Raji (cell line): Measurements from ENCODE around the gene LCN9.

Experiments used
- POLR2A ChIP-seq: IDR thresholded peaks from 2 replicates; pipeline ENCODE4 v1.6.1; 2011; ENCODE audit warnings: low read depth, low read length, control low read depth; ENCODE audit not compliant: insufficient read depth

The LCN9 gene

DNA sequence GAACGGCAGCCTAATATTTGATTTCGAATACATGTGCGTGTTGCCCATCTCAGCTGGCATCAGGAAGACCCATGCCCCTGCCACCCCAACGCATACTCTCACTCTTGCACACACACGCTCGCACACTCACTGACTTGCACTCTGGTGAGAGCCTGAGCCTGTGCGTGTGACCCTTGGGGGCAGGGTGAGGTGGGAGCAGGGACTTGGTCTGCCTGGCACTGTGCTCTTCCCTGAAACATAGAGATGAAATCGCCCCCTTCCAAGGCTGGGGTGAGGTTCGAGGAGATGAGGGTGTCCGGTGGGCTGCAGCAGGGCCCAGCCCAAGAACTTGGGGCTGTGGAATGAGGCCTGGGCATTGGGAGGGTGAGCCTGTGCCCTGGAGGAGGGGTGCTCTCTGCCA is 1.2 kb downstream of the LCN9 start:
- no peak for TF ChIP-seq POLR2A

GRCh38 chr9:135664801-135665794 is 2.0 kb downstream of the LCN9 start:
- no peak for TF ChIP-seq POLR2A

DNA sequence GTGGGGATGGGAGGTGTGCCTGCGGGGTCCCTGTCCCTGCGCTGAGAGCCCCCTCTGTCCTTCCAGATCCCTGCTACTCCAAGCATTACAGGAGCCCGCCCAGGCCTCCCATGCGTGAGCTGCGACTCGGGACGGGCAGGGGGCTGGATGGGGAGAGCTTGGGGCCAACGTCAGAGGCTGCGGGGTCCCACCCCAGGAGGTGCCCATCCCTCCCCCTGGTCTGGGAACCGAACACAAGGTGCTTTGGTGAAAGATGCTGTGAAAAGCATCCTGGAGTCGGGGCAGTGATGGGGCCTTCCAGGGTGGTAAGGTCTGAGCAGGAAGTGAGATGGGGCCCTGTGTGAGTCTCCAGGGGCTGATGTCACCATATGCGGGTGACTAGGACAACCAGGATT is 2.7 kb downstream of the LCN9 start:
- no peak for TF ChIP-seq POLR2A

- no peak for TF ChIP-seq POLR2A
Observed at GRCh38 chr9:135666534-135667462, 3.7 kb downstream of the LCN9 start.

DNA sequence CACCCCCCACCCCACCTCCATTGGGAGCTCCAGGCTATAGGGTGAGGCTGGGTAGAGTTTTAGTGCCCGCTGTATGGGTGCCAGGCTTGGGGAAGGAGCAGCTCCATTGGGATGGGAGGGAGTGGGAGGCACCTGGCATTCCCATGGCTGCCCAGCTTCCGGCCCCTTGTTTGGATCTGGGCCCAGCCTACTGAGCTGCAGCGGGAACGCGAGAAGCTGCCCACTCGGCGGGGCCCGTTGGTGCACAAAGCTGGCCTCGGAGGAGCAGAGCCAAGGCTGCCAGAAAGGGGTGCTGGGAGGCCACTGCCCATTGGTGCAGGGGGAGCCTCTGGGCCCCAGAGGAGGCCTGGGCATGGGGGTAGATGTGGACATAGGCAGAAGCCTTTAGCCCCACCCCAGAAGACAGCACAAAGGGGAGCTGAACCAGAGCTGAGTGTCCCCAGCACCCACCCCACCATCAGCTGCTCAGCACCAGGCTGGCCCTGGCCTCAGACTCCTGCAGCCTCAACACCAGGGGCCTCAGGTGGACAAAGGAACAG is 4.4 kb downstream of the LCN9 start:
- TF ChIP-seq POLR2A: no peak

- no peak for TF ChIP-seq POLR2A
Observed at GRCh38 chr9:135669616-135670285, 6.6 kb downstream of the LCN9 start.

- no peak for TF ChIP-seq POLR2A
Observed at GRCh38 chr9:135670721-135671590, 7.8 kb downstream of the LCN9 start.

GRCh38 chr9:135671591-135672041 is 8.5 kb downstream of the LCN9 start:
- no peak for TF ChIP-seq POLR2A

DNA sequence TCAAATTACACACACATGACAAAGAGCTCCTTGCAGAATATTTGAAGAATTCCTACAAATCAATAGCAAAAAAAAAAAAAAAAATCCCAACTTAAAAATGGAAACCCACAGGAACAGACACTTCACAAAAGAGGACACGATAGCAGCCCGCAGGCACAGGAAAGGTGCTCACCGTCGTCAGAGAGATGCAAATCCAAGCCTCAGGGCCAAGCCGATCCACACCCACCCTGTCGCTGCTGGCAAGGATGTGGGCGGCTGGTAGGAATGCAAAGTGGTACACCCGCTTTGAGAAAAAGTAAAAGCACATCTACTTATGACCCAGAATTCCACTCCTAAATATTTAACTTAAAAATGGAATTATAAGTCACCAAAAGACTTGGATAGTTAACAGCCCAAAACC is 10.8 kb downstream of the LCN9 start:
- no peak for TF ChIP-seq POLR2A

DNA sequence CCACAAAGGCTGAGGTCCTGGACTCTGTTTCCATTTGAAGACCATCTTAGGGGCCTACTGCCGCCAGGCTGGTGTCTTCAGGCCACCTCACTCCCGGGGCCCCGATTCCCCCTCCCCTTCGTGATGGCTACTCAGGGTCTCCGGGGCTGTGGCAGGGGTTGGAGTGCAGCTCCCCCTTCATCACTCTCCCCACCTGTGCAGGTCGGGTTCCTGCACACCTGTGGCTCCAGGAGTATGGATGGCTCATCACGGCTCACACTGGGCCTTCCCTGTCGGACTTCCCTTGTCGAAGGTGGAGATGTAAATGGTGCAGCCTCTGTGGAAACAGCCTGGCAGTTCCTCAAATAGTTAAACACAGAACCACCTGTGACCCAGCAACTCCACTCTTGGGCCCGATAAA is 11.9 kb downstream of the LCN9 start:
- no peak for TF ChIP-seq POLR2A

DNA sequence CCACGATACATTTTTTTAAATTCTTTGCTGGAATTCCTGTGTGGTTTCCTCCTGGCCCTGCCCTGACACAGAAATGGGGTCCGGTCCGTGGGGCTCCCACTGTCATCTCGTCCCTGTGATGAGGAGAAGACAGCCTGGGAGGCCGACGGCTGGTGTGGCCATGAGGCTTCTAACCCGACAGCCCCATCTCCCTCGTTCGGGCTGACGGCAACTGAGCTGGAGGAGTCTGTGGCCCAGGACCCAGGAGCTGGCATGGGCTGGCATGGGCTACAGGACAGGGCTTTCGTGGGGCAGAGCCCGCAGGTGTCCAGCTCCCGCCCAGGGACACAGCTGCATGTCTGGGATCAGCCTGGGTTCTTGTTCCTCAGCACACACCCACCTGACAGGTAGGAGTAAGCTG is 13.8 kb downstream of the LCN9 start:
- no peak for TF ChIP-seq POLR2A

DNA sequence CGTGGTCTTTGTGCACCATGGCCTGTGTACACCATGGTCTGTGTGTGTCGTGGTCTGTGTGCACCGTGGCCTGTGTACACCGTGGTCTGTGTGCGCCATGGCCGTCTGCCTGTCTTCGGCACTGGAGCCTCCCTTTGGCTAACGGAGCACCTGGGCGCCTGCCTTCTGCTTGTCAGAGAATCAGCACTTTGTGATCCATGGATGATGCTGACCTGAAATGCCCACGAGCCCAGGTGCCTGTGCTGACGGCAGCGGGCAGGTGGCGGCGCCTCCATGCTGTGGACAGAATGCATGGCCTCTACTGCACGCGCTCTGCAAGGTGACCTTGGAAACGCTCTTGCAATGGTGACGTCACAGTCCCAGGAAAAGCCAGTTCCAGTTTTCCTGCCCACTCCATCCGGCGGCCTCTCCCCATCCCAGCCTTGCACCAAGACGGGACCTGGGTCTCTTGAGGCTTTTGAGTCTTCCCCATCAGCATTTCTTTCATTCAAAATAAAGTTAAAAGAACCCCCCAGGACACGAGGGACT is 14.6 kb downstream of the LCN9 start:
- no peak for TF ChIP-seq POLR2A

DNA sequence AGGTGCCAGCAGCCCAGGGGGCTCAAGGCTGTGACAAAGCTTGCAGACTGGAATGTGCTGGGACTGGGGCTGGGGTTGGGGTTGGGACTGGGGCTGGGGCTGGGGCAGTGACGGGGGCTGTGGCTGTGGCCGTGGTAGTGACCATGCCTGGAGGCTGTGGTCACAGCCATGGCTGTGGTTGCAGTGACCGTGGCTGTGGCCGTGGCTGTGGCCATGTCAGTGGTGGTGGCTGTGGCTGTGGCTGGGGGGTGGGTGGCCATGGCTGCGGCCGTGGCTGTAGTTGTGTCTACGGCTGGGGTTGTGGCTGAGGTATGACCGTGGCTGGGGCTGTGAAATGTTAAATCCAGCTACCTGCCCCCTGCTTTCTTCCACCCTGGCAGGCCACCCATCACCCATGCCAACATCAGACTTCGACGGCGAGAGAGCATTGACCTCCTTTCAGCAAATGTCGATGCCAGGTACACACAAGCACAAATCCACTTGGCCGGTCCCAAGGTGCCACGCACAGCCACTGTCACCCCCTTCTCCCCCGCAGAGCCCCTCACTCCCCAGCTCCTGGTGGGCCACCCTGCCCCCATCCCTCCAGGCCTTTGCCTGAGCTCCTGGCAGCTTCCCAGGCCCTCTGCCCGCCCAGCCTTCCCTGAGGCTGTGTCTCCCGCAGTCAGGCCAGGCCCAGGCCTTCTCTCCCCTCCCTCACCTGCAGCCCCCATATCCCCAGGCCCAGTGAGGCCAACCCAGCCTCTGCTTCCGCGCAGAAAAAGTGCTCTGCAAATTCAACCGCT is 15.3 kb downstream of the LCN9 start:
- TF ChIP-seq POLR2A: no peak

GRCh38 chr9:135680056-135680455 is 16.9 kb downstream of the LCN9 start:
- TF ChIP-seq POLR2A: no peak
